Calu3 (cell line): ENCODE measurements around the gene PLLP. TPM values are rescaled to one million over a fixed set of nuclear protein-coding genes. Genes with fewer than 3 reads are reported as not detected.

Experiments
- BruUV-seq: library from RNA; stranded (reverse); fragments of 400-500 nt; replicated peaks from 2 replicates; lab custom pipeline; 2021; lab: Mats Ljungman, UMichigan
- CTCF ChIA-PET: fragments of 300-600 bp; sonication (Branson Sonifier 250); formaldehyde crosslinking; loops from one replicate; lab custom pipeline; 2022; ENCODE audit warnings: antibody characterized with exemption; lab: Charles Lee
- DNase-seq: peaks from one replicate; pipeline ENCODE4 v3.0.0; 2022
- H3K27ac Mint-ChIP-seq: one replicate; pipeline ENCODE4 v1.8.0; 2022; ENCODE audit warnings: mixed read lengths; ENCODE audit not compliant: unreplicated experiment
- H3K27me3 Mint-ChIP-seq: one replicate; pipeline ENCODE4 v1.8.0; 2022; ENCODE audit warnings: mixed read lengths; ENCODE audit not compliant: unreplicated experiment
- H3K36me3 Mint-ChIP-seq: one replicate; pipeline ENCODE4 v1.8.0; 2022; ENCODE audit warnings: mild to moderate bottlenecking, moderate library complexity, mixed read lengths; ENCODE audit not compliant: insufficient read depth, unreplicated experiment
- H3K4me1 Mint-ChIP-seq: one replicate; pipeline ENCODE4 v1.8.0; 2022; ENCODE audit warnings: mild to moderate bottlenecking, low read depth, mixed read lengths; ENCODE audit not compliant: unreplicated experiment
- H3K4me3 Mint-ChIP-seq: one replicate; pipeline ENCODE4 v1.8.0; 2022; ENCODE audit warnings: mild to moderate bottlenecking, low read depth, moderate library complexity, mixed read lengths; ENCODE audit not compliant: unreplicated experiment
- H3K9me3 Mint-ChIP-seq: one replicate; pipeline ENCODE4 v1.8.0; 2022; ENCODE audit warnings: low read depth, mixed read lengths; ENCODE audit not compliant: unreplicated experiment
- intact Hi-C: fragments of 100-400 bp; cut with micrococcal nuclease; formaldehyde crosslinking; loops from one replicate; pipeline ENCODE4 v1.10.0; 2022; ENCODE audit not compliant: unreplicated experiment
- total RNA-seq: library from RNA; stranded (reverse); gene quantifications from 2 replicates; pipeline ENCODE4 v1.2.3, GENCODE V29; 2022
- TF ChIP-seq, protein P1 (sequence below): fragments of 200-600 bp; IDR thresholded peaks from one replicate; pipeline ENCODE4 v1.8.0; 2022; ENCODE audit warnings: antibody characterized with exemption; ENCODE audit not compliant: unreplicated experiment

Gene PLLP
- total RNA-seq, 1 experiment from 2014 or later = 38.3 TPM

DNA sequence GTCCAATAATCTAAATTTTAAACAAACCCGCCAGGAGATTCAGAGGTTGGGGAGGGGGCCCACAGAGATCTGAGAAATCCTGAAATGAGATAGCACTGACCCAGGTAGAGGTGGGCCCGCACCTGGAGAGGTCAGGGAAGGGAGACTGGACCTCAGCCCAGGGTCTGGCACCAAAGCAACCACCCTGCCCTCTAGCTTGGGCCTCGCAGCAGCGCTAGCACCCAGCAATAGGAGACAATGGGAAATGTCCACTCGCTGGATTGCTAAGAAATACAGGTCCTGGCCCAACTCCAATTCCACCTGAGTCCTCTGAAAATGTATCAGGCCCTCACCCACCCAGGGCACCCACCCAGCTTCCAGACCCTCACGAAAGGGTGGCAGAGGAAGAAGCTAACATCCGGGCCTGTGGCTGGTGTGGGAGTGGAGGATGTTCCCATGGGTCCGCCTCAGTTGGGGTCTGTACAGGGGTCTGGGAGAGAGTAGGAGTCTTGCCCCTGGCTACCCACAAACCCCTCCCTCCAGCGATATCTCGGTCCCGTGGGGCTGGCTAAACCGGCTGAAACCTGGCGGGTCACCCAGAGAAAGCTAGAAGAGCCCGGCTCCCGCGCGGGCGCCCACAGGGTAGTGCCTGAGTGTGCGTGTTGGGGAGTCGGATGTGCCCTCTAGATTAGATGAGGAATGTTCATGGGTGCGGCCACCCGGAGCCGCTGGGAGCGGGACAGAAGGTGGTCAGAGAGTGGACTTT is 1.1 kb downstream of the PLLP start:
- H3K4me3 Mint-ChIP-seq = peak overlapping the region; percentile 75
- CTCF ChIA-PET = interaction anchor here (1.0 to 1.9 kb wide), 2 partner anchors 30 to 31 kb away, joined by 5 read pairs; no protein-coding TSS in a partner anchor
- no peaks in the 10 kb centered on the region for H3K27me3 Mint-ChIP-seq
- no peaks in the 10 kb centered on the region for H3K9me3 Mint-ChIP-seq
- peak; percentile 49 for DNase-seq
- peaks cover 45% of the 10 kb centered on the region for H3K4me1 Mint-ChIP-seq
- peaks cover 31% of the 10 kb centered on the region for H3K36me3 Mint-ChIP-seq
- BruUV-seq = TSS peak; percentile 36
- H3K27ac Mint-ChIP-seq = peak overlapping the region; percentile 49
- intact Hi-C loops = loop anchor here (2.0 kb wide), 1 partner anchor 97 kb away; the partner anchor contains the start of genes PSME3IP1 and RSPRY1
- TF ChIP-seq, protein P1, sequence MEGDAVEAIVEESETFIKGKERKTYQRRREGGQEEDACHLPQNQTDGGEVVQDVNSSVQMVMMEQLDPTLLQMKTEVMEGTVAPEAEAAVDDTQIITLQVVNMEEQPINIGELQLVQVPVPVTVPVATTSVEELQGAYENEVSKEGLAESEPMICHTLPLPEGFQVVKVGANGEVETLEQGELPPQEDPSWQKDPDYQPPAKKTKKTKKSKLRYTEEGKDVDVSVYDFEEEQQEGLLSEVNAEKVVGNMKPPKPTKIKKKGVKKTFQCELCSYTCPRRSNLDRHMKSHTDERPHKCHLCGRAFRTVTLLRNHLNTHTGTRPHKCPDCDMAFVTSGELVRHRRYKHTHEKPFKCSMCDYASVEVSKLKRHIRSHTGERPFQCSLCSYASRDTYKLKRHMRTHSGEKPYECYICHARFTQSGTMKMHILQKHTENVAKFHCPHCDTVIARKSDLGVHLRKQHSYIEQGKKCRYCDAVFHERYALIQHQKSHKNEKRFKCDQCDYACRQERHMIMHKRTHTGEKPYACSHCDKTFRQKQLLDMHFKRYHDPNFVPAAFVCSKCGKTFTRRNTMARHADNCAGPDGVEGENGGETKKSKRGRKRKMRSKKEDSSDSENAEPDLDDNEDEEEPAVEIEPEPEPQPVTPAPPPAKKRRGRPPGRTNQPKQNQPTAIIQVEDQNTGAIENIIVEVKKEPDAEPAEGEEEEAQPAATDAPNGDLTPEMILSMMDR = no peak

DNA sequence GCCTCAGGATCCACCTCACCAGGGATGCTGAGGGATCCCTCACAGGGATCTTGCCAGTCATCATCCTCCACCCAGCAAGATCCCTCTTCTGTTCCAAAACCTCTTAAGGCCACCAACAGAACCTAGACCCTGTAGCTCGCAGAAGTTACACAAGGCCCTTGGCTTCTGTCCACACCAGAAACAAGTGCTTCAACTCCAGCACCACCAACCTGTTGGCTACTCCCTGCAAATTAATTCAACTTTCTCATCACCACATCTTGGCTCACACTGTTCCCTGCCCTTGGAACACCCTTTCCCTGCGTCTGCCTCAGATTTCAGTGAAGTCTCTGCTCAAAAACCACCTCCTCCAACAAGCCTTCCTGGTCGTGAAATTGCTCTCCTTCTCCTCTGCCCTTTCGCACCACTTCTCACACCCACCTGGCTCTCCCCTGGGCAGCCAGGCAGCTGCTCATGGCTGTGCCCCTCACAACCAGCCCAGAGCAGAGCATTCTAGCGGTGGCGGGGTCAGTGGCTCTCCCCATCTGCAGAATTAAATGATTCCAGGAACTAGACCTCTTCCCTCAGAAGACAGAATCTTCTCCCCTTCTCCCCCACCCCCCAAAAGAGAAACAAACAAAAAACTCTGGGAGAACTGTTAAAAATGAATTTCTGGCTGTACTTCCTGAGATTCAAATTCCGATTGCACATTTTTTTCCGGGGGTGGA is 1.8 kb downstream of the PLLP start:
- no TSS peak for BruUV-seq
- Mint-ChIP-seq H3K9me3 (no peaks in the 10 kb centered on the region), H3K4me1 (peaks cover 52% of the 10 kb centered on the region), H3K27ac (peak overlapping the region; percentile 49), H3K36me3 (peaks cover 31% of the 10 kb centered on the region), H3K27me3 (no peaks in the 10 kb centered on the region), H3K4me3 (peak overlapping the region; percentile 75)
- TF ChIP-seq, protein P1 = no peak
- DNase-seq = no peak
- intact Hi-C loops = loop anchor here (2.0 kb wide), 1 partner anchor 96 kb away; the partner anchor contains the start of genes PSME3IP1 and RSPRY1
- CTCF ChIA-PET = no interaction called here

DNA sequence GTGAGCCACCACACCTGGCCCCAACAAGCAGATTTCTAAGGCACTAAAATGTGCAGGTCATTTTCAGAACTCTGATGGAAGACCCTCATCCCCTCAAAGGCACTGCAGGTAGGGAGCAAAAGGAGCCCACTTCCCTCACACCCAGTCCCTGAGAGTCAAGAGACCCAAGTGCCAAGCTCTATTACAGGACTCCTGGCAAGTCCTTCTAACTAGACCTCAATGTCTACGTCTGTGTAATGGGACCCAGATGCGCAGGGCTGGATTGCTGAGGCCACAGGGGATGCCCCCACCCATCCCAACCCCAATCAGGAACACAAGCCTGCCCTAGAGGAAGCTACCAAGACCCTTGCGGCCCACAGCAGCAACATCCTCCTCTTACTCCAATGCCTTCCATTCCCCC is 2.7 kb downstream of the PLLP start:
- Mint-ChIP-seq H3K27me3 (no peaks in the 10 kb centered on the region), H3K9me3 (no peaks in the 10 kb centered on the region), H3K36me3 (peaks cover 31% of the 10 kb centered on the region), H3K27ac (no peak overlapping the region), H3K4me3 (no peak overlapping the region), H3K4me1 (peaks cover 61% of the 10 kb centered on the region)
- BruUV-seq = no TSS peak
- no peak for DNase-seq
- TF ChIP-seq, protein P1 = no peak
- CTCF ChIA-PET = interaction anchor here (0.7 kb wide), 1 partner anchor 166 kb away, joined by 4 read pairs; the partner anchor contains the start of gene COQ9
- intact Hi-C loops = loop anchor here (2.0 kb wide), 1 partner anchor 95 kb away; the partner anchor contains the start of genes PSME3IP1 and RSPRY1

DNA sequence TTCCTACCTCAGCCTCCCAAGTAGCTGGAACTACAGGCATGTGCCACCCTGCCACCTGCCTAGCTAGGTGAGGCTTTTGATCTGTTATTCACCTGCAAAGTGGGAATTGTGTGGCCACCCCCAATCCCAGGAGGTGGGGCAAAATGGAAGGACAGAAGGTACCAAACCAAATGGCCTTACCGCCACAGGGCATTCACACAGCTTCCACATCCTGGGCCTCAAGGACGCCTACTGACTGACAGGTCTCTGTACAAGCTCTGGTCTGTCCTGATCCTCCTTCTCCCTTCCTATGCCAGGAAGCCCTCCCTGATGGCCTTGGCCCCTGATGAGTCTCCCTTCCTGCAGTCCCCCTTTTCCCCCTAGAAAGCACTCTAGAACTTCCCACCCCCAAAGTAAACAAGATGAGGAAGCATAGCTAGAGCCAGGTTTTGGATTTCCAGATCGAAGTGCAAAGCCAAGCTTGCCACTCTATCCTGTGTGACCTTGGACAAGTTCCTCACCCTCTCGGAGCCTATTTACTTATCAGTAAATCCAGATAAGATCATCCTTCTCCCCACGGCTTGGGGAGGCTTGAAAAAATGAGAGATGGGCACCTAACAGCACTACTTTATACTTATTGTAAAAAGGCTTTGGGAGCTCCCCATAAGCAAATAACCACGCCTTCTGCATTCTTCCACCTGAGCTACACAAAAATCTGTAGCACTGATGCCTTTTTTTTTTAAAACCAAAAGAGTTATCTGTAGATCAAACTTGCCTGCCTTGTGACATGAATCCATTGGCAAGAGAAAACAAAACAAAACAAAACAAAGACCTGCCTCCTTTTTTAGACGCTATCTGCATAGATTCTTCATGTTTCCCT is 4.5 kb downstream of the PLLP start:
- DNase-seq = no peak
- intact Hi-C loops = no loop called here
- Mint-ChIP-seq H3K36me3 (peaks cover 34% of the 10 kb centered on the region), H3K4me3 (no peak overlapping the region), H3K4me1 (peaks cover 77% of the 10 kb centered on the region), H3K9me3 (no peaks in the 10 kb centered on the region), H3K27ac (no peak overlapping the region), H3K27me3 (no peaks in the 10 kb centered on the region)
- TF ChIP-seq, protein P1 = no peak
- CTCF ChIA-PET = interaction anchor here (0.7 to 1.3 kb wide), 7 partner anchors 14 to 1795 kb away, joined by 3 to 4 read pairs (median 3); no protein-coding TSS in a partner anchor
- BruUV-seq = no TSS peak
